Measurements from ENCODE around the gene PRKCH. TPM values are rescaled to one million over a fixed set of nuclear protein-coding genes. Genes with fewer than 3 reads are reported as not detected.

The PRKCH gene
- total and polyA plus RNA-seq, 2 donors (not counting 3 experiments of a cell fraction or from before 2014, with no cell fraction given) = 97.7 to 103 TPM

DNA sequence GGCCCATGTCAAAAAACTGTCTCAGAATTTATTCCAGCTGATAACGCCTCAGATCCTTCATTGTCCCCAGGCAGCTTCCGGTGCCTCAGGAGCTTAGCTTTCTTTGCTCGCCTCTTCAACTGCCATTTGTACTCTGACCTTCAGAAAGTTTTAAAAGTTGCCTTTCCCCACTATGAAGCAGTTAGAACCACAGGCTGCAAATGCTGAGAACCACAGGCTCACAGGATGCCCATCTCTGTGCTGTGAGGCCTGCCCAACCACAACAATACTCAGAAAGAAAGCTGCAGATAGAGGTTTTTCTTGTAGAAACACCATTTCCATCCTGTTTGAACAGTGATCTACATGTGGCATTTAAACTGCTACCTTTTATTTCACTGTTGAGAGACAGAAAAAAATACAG, 131.1 kb downstream of the PRKCH start:
- Histone ChIP-seq H3K27ac (ENCODE audit: insufficient read depth, low read depth, low read length) (no peak overlapping the region), H3K9me3 (replicated peaks; ENCODE audit: control insufficient read depth, insufficient read depth, low read length) (no peaks in the 10 kb centered on the region), H3K9me1 (replicated peaks; ENCODE audit: control insufficient read depth, extremely low read depth, insufficient read depth, low read length) (no peaks in the 10 kb centered on the region), H3K36me3 (ENCODE audit: control insufficient read depth in 2 of 2, extremely low read depth in 1 of 2, insufficient read depth in 2 of 2, low read length in 2 of 2) (peaks cover 21 to 28% of the 10 kb centered on the region in 2 experiments), H3K9ac (replicated peaks; ENCODE audit: extremely low read depth, insufficient read depth, low read length) (no peak overlapping the region), H3K4me2 (ENCODE audit: insufficient read depth, low read length) (no peak overlapping the region), H3K27me3 (ENCODE audit: control insufficient read depth in 2 of 2, insufficient read depth in 2 of 2, low read length in 2 of 2) (no peaks in the 10 kb centered on the region), H4K20me1 (replicated peaks; ENCODE audit: control insufficient read depth, extremely low read depth, insufficient read depth, low read length) (peaks cover 3% of the 10 kb centered on the region), H2AFZ (ENCODE audit: low read depth, low read length) (no peak overlapping the region), H3K4me3 (replicated peaks in 1 of 3; ENCODE audit: insufficient read depth in 1 of 3, low read depth in 1 of 3, low read length in 3 of 3) (no peak overlapping the region), H3K79me2 (ENCODE audit: control insufficient read depth, insufficient read depth, low read length) (no peaks in the 10 kb centered on the region), H3K4me1 (ENCODE audit: control insufficient read depth, extremely low read depth, insufficient read depth, low read length) (peaks cover 16% of the 10 kb centered on the region)
- dilution Hi-C loops (cut with MboI; ENCODE audit: extremely low pct_ligation_motif_present, low sequenced_read_pairs) = loop anchor here (25.0 kb wide), 2 partner anchors 165 to 285 kb away; partner anchors contain the start of gene TMEM30B
- no peak for TF ChIP-seq POLR2A (IDR thresholded peaks at IDR 0.05; ENCODE audit: low read depth, low read length)
- no peak for TF ChIP-seq JUN (IDR thresholded peaks at IDR 0.05; ENCODE audit: borderline replicate concordance, insufficient read depth, insufficient read length, low read depth)
- no peak for TF ChIP-seq CTCF (IDR thresholded peaks at IDR 0.05; ENCODE audit: extremely low read depth in 1 of 2, insufficient read depth in 1 of 2, low read depth in 1 of 2, low read length in 2 of 2)
- no peak for TF ChIP-seq MYC (IDR thresholded peaks at IDR 0.05; ENCODE audit: low read depth, low read length)
- TF ChIP-seq POLR2AphosphoS5 (IDR thresholded peaks at IDR 0.05; ENCODE audit: insufficient read depth, low read depth, low read length) = no peak
- TF ChIP-seq, protein P1, sequence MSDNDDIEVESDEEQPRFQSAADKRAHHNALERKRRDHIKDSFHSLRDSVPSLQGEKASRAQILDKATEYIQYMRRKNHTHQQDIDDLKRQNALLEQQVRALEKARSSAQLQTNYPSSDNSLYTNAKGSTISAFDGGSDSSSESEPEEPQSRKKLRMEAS (IDR thresholded peaks at IDR 0.05; ENCODE audit: insufficient read depth, insufficient read length) = no peak
- TF ChIP-seq FOS (IDR thresholded peaks at IDR 0.05; ENCODE audit: borderline replicate concordance, insufficient read depth, low read length) = no peak
- TF ChIP-seq GATA2 (IDR thresholded peaks at IDR 0.05; ENCODE audit: insufficient read depth, insufficient read length, low read depth, low read length) = no peak
- TF ChIP-seq EZH2 (IDR thresholded peaks at IDR 0.05; ENCODE audit: borderline replicate concordance, low read depth, low read length, severe bottlenecking) = no peak
- ChIA-PET CTCF (interaction anchor here (1.9 to 6.0 kb wide), 3 partner anchors 10 to 156 kb away, joined by 7 to 24 read pairs (median 13); partner anchors contain the start of gene PRKCH), POLR2A (no interaction called here)
- FAIRE-seq = no peak
- BruUV-seq (replicated peaks) = no TSS peak
- intact Hi-C loops (cut with micrococcal nuclease) = no loop called here
- DNase-seq (ENCODE audit: low read depth, low spot score) = no peak
